Neutrophil (primary cell): ENCODE data around the gene CHRNA4.

ENCODE experiments used
- H3K27ac ChIP-seq: fragments of 200-600 bp; sonication (generic); 2 replicates; pipeline ENCODE4 v1.5.1; 2016; ENCODE audit warnings: mild to moderate bottlenecking, moderate library complexity
- H3K27me3 ChIP-seq: fragments of 200-600 bp; sonication (generic); 2 replicates; pipeline ENCODE4 v1.6.0; 2016; ENCODE audit warnings: mild to moderate bottlenecking
- H3K36me3 ChIP-seq: fragments of 200-600 bp; sonication (generic); 2 replicates; pipeline ENCODE4 v1.5.1; 2017
- H3K4me1 ChIP-seq, 2 experiments: fragments of 200-600 bp in 1 of 2; sonication (generic) in 1 of 2; 1 replicate in 1 of 2; 2 replicates in 1 of 2; pipeline versions ENCODE4 v1.5.1 to v1.6.1; 2013 to 2016; ENCODE audit warnings: low read depth in 1 of 2, low read length in 1 of 2, mild to moderate bottlenecking in 1 of 2, moderate library complexity in 1 of 2; ENCODE audit not compliant: control insufficient read depth in 1 of 2, insufficient read depth in 1 of 2
- H3K4me3 ChIP-seq, 2 experiments: fragments of 200-600 bp in 1 of 2; sonication (generic) in 1 of 2; 1 replicate in 1 of 2; 2 replicates in 1 of 2; pipeline ENCODE4 v1.5.1; 2013 to 2016; ENCODE audit warnings: low read depth in 1 of 2, low read length in 1 of 2, mild to moderate bottlenecking in 1 of 2, moderate library complexity in 1 of 2
- H3K9me3 ChIP-seq: fragments of 200-600 bp; sonication (generic); 2 replicates; pipeline ENCODE4 v1.5.1; 2016
- CTCF ChIP-seq: fragments of 200-600 bp; sonication (generic); IDR thresholded peaks from 2 replicates; pipeline ENCODE4 v1.5.1; 2016; ENCODE audit warnings: antibody characterized with exemption

Gene CHRNA4

GRCh38 chr20:63406617-63407245 lies 45.6 kb upstream of the CHRNA4 start:
- Histone ChIP-seq H3K4me1 (no peaks in the 10 kb centered on the region), H3K4me3 (no peak overlapping the region), H3K9me3 (no peaks in the 10 kb centered on the region), H3K36me3 (no peaks in the 10 kb centered on the region), H3K27me3 (peaks cover 12% of the 10 kb centered on the region), H3K27ac (no peak overlapping the region)
- no peak for TF ChIP-seq CTCF

- peaks cover 5% of the 10 kb centered on the region for H3K27me3 ChIP-seq
- no peak overlapping the region for H3K4me3 ChIP-seq
- no peak for TF ChIP-seq CTCF
- H3K9me3 ChIP-seq, result no peaks in the 10 kb centered on the region
- no peaks in the 10 kb centered on the region for H3K36me3 ChIP-seq
- H3K27ac ChIP-seq, result no peak overlapping the region
- H3K4me1 ChIP-seq, result no peaks in the 10 kb centered on the region
Measured at GRCh38 chr20:63406011-63406410, 44.9 kb upstream of the CHRNA4 start.

GRCh38 chr20:63405102-63405730 lies 44.1 kb upstream of the CHRNA4 start:
- H3K9me3 ChIP-seq, result no peaks in the 10 kb centered on the region
- no peaks in the 10 kb centered on the region for H3K36me3 ChIP-seq
- H3K27me3 ChIP-seq, result no peaks in the 10 kb centered on the region
- no peak overlapping the region for H3K27ac ChIP-seq
- H3K4me1 ChIP-seq, result no peaks in the 10 kb centered on the region
- no peak overlapping the region for H3K4me3 ChIP-seq
- TF ChIP-seq CTCF, result no peak

- no peaks in the 10 kb centered on the region for H3K4me1 ChIP-seq
- no peak for TF ChIP-seq CTCF
- H3K27ac ChIP-seq, result no peak overlapping the region
- no peaks in the 10 kb centered on the region for H3K27me3 ChIP-seq
- no peaks in the 10 kb centered on the region for H3K36me3 ChIP-seq
- no peaks in the 10 kb centered on the region for H3K9me3 ChIP-seq
- H3K4me3 ChIP-seq, result no peak overlapping the region
Measured at GRCh38 chr20:63404129-63405085, 43.3 kb upstream of the CHRNA4 start.

GRCh38 chr20:63403403-63404105 lies 42.4 kb upstream of the CHRNA4 start:
- no peaks in the 10 kb centered on the region for H3K27me3 ChIP-seq
- H3K9me3 ChIP-seq, result no peaks in the 10 kb centered on the region
- TF ChIP-seq CTCF, result no peak
- H3K4me3 ChIP-seq, result no peak overlapping the region
- H3K4me1 ChIP-seq, result no peaks in the 10 kb centered on the region
- no peaks in the 10 kb centered on the region for H3K36me3 ChIP-seq
- no peak overlapping the region for H3K27ac ChIP-seq
